Endothelial cell (in vitro differentiated cells): ENCODE measurements around the gene FRMD4A. TPM values are rescaled to one million over a fixed set of nuclear protein-coding genes. Genes with fewer than 3 reads are reported as not detected.

Experiments
- DNase-seq: peaks from one replicate; pipeline ENCODE4 v3.0.0; 2021; ENCODE audit warnings: low spot score
- H3K27ac Mint-ChIP-seq: one replicate; pipeline ENCODE4 v1.8.0; 2021; ENCODE audit warnings: mixed read lengths, inconsistent platforms; ENCODE audit not compliant: unreplicated experiment
- H3K27me3 Mint-ChIP-seq: one replicate; pipeline ENCODE4 v1.8.0; 2021; ENCODE audit warnings: mild to moderate bottlenecking, moderate library complexity, mixed read lengths, inconsistent platforms; ENCODE audit not compliant: unreplicated experiment
- H3K36me3 Mint-ChIP-seq: one replicate; pipeline ENCODE4 v1.8.0; 2021; ENCODE audit warnings: mild to moderate bottlenecking, low read depth, mixed read lengths, inconsistent platforms; ENCODE audit not compliant: unreplicated experiment
- H3K4me1 Mint-ChIP-seq: one replicate; pipeline ENCODE4 v1.8.0; 2021; ENCODE audit warnings: mild to moderate bottlenecking, mixed read lengths, inconsistent platforms; ENCODE audit not compliant: unreplicated experiment
- H3K4me3 Mint-ChIP-seq: one replicate; pipeline ENCODE4 v1.8.0; 2021; ENCODE audit warnings: mild to moderate bottlenecking, mixed read lengths, inconsistent platforms; ENCODE audit not compliant: unreplicated experiment
- H3K9me3 Mint-ChIP-seq: one replicate; pipeline ENCODE4 v1.8.0; 2021; ENCODE audit warnings: mixed read lengths, inconsistent platforms; ENCODE audit not compliant: unreplicated experiment
- total RNA-seq: library from RNA; stranded (reverse); fragmentation: NEBNext Ultra II Directional; extraction: Animal tissue kit (Norgen Biotek cat#: 25700); gene quantifications from one replicate; pipeline ENCODE4 v1.2.1, GENCODE V29; 2021; ENCODE audit not compliant: unreplicated experiment
- TF ChIP-seq, protein P1 (sequence below): fragments of 200-600 bp; sonication (generic); IDR thresholded peaks from one replicate; pipeline ENCODE4 v1.5.0; 2021; ENCODE audit warnings: antibody characterized with exemption; ENCODE audit not compliant: unreplicated experiment

FRMD4A gene
- total RNA-seq, 1 donor from 2014 or later = 68.9 TPM

DNA sequence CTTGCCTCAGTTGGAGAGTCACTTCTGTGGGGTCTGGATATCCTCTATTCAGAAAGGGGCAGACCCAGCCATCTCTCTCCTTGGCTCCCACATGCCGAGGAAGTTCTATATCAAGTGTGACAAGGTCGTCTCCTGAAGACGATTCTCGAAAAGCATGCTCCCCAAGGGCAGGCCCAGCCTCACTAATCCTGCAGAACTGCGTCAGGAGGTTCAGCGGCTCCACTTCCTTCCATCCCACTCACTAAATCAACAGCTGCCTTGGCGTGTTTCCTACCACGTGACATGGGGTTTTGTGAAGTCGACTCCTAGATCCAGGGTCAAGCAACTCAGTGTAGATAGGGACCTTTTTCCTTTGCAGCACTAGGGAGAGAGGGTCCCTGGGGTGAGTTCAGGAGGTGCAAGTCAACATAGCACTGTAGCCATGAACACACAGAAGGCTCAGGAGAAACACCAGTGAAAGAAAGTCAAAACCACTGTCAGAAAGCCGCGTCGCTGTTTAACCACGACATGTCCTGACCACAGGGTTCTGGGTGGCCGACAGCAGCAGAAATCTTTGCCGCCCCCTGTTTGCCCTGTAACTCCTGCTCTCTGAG, 587.5 kb downstream of the FRMD4A start:
- no peak for DNase-seq
- Mint-ChIP-seq H3K27ac (no peak overlapping the region), H3K4me1 (peaks cover 3% of the 10 kb centered on the region), H3K4me3 (no peak overlapping the region), H3K27me3 (no peaks in the 10 kb centered on the region), H3K36me3 (peaks cover 12% of the 10 kb centered on the region), H3K9me3 (no peaks in the 10 kb centered on the region)
- TF ChIP-seq, protein P1, sequence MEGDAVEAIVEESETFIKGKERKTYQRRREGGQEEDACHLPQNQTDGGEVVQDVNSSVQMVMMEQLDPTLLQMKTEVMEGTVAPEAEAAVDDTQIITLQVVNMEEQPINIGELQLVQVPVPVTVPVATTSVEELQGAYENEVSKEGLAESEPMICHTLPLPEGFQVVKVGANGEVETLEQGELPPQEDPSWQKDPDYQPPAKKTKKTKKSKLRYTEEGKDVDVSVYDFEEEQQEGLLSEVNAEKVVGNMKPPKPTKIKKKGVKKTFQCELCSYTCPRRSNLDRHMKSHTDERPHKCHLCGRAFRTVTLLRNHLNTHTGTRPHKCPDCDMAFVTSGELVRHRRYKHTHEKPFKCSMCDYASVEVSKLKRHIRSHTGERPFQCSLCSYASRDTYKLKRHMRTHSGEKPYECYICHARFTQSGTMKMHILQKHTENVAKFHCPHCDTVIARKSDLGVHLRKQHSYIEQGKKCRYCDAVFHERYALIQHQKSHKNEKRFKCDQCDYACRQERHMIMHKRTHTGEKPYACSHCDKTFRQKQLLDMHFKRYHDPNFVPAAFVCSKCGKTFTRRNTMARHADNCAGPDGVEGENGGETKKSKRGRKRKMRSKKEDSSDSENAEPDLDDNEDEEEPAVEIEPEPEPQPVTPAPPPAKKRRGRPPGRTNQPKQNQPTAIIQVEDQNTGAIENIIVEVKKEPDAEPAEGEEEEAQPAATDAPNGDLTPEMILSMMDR = no peak

DNA sequence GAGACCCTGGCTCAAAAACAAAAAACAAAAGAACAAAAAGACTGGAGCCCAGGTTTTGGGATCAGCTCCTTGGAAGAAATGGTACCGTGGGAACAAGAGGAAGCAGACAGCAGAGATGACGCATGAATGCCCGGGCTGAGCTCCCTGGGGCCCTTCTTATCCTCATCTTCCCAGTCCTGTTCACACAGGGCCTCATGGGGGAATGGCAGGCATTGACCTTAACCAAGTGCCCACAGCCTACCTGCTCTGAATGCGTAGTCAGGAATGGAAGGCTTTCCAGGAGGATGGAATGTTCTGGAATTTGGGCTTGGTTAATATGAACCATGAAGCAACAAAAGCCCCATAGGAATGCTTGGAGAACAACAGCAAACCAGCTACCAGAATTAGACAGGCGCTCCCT, 589.3 kb downstream of the FRMD4A start:
- Mint-ChIP-seq H3K4me1 (peaks cover 16% of the 10 kb centered on the region), H3K27ac (no peak overlapping the region), H3K27me3 (no peaks in the 10 kb centered on the region), H3K9me3 (no peaks in the 10 kb centered on the region), H3K36me3 (peaks cover 21% of the 10 kb centered on the region), H3K4me3 (no peak overlapping the region)
- DNase-seq = no peak
- TF ChIP-seq, protein P1 = no peak

DNA sequence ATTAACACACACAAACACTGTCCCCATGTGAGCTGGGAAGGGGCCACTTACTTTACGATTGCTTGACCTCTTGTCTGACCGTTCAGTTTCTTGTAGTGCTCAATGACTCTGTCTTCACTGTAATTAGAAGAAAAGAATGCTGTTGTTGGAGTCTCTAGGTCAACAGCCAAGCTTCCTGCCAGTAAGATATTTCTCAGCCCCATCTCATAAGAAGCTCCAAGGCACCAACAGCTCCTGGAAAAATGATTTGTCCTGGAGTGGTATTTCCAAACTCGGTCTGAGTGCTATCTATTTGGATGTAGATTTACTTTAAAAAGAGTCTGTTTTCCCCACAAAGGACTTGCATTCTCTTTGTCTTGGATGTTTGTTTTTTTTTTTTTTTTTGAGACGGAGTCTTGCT, 590.3 kb downstream of the FRMD4A start:
- no peak overlapping the region for H3K27ac Mint-ChIP-seq

DNA sequence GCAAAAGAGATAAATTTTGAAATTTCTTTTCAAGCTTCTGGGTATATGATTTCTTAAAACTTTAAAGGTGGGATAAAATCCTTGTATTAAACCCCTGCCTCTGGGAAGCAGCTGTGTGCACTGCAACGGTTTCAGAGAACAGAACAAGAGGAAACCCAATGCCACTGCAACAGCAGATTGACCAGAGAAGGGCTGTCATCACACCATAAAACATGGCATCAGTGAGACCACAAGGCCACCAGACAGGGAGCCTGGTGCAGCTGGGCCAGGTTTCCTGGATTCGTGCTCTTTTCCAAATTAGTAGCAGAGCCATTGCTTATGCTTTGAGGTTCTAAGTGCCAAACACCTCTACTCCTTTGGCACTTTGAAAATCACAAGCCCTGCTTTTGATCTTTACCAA, 591.5 kb downstream of the FRMD4A start:
- Mint-ChIP-seq H3K27me3 (no peaks in the 10 kb centered on the region), H3K36me3 (peaks cover 16% of the 10 kb centered on the region), H3K4me1 (peaks cover 26% of the 10 kb centered on the region), H3K27ac (no peak overlapping the region), H3K4me3 (no peak overlapping the region), H3K9me3 (no peaks in the 10 kb centered on the region)
- no peak for DNase-seq
- TF ChIP-seq, protein P1 = no peak

More for the DNA sequence above, 590.3 kb downstream of the FRMD4A start:
- Mint-ChIP-seq H3K36me3 (peaks cover 20% of the 10 kb centered on the region), H3K27me3 (no peaks in the 10 kb centered on the region), H3K4me1 (peaks cover 22% of the 10 kb centered on the region), H3K9me3 (no peaks in the 10 kb centered on the region), H3K4me3 (no peak overlapping the region)
- TF ChIP-seq, protein P1 = no peak
- DNase-seq = no peak

DNA sequence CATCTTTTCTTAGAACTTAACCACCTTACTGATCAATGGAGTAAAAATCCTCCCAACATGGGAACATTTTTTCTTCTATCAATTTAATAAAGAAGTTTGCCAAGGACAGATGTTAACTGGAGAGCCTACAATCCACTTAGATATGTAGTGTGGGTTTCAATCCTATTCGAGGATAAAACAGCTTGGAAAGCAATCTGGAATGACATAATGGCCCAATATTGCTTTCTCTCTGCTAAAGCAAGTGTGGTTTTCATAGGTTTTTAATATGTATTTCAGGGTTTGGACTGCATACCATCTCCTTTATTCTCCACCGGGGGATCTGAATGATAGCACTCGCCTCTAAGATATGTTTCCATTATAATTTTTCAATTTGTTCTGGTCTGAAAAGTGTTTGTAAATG, 594.2 kb downstream of the FRMD4A start:
- Mint-ChIP-seq H3K27ac (no peak overlapping the region), H3K4me3 (no peak overlapping the region), H3K4me1 (peaks cover 28% of the 10 kb centered on the region), H3K9me3 (no peaks in the 10 kb centered on the region), H3K27me3 (peaks cover 4% of the 10 kb centered on the region), H3K36me3 (peaks cover 16% of the 10 kb centered on the region)
- DNase-seq = no peak
- TF ChIP-seq, protein P1 = no peak
